Transverse colon (tissue), 4 donors: ENCODE measurements around the gene HSPA6. TPM values are rescaled to one million over a fixed set of nuclear protein-coding genes. Genes with fewer than 3 reads are reported as not detected.
"Not testable (repeated sequence)": the region's sequence is repeated elsewhere in the genome, so short reads cannot be mapped to it uniquely, and the experiment has no call there.

ENCODE experiments used
- DNase-seq: peaks from one replicate; pipeline ENCODE4 v3.0.0-alpha.2; 2019
- H3K27ac ChIP-seq, 4 donors: fragments of 200-600 bp; sonication (generic); 2 replicates each; pipeline ENCODE4 v1.5.1; 2016 to 2018; ENCODE audit warnings: inconsistent platforms in 4 of 4
- H3K27me3 ChIP-seq: fragments of 200-600 bp; sonication (generic); 2 replicates; pipeline ENCODE4 v1.5.1; 2017; ENCODE audit warnings: inconsistent platforms
- H3K36me3 ChIP-seq, 4 donors: fragments of 200-600 bp; sonication (generic); 2 replicates each; pipeline ENCODE4 v1.5.1; 2017 to 2019; ENCODE audit warnings: inconsistent platforms in 4 of 4
- H3K4me1 ChIP-seq, 4 donors: fragments of 200-600 bp; sonication (generic); 2 replicates each; pipeline ENCODE4 v1.5.1; 2017 to 2020; ENCODE audit warnings: inconsistent platforms in 4 of 4
- H3K4me3 ChIP-seq, 4 donors: fragments of 200-600 bp; sonication (generic); 1 replicate in 1 of 4; 2 replicates in 3 of 4; pipeline versions ENCODE4 v1.5.1 to v1.6.1; 2017 to 2019; ENCODE audit warnings: inconsistent platforms in 4 of 4
- H3K9me3 ChIP-seq, 2 donors: fragments of 200-600 bp; sonication (generic); 2 replicates each; pipeline ENCODE4 v1.5.1; 2017 to 2019; ENCODE audit warnings: inconsistent platforms in 2 of 2
- WGBS, 2 donors: methylation state at CpG; one replicate each; pipeline ENCODE4 v1.1.5; 2018; ENCODE audit warnings: low coverage in 1 of 2; 5-methylcytosine and 5-hydroxymethylcytosine counted together
- in situ Hi-C, 4 donors: fragments of 200-750 bp; cut with MboI; loops; one replicate each; pipeline versions ENCODE4 v1.15.0 to v1.15.1; 2017; ENCODE audit warnings: low sequenced_read_pairs in 3 of 4, low pct_ligation_motif_present in 1 of 4, low pct_unique_long_range_greater_than_20kb in 1 of 4
- intact Hi-C: fragments of 100-400 bp; cut with DNase I; formaldehyde crosslinking; loops from one replicate; pipeline ENCODE4 v1.15.1; 2023; ENCODE audit warnings: low total_unique reads
- total RNA-seq, 4 donors: library from RNA; depleted of rRNA; stranded (reverse); fragments of >200 nt; gene quantifications; one replicate each; pipeline ENCODE4 v1.1.0, GENCODE V29; 2016

Gene HSPA6
- total RNA-seq, 4 donors from 2014 or later: 0.82 to 2.2 (median 1.6) TPM; not detected in 1

- in situ Hi-C loops: loop anchor here in 1 of 4 donors (25.0 kb wide), 1 partner anchor 180 kb away; the partner anchor contains the start of gene DUSP12
- H3K27me3 ChIP-seq, H3K36me3 ChIP-seq, H3K9me3 ChIP-seq, H3K27ac ChIP-seq, H3K4me3 ChIP-seq, intact Hi-C loops, DNase-seq, H3K4me1 ChIP-seq: not testable (repeated sequence)
- 77% methylated on average over 2 of the region's 2 CpGs; no CpG with 5 or more reads in 1 of the 2 donors for WGBS, 2 donors
Observed at GRCh38 chr1:161556990-161557389, 32.6 kb downstream of the HSPA6 start.

GRCh38 chr1:161557506-161558450 is 33.4 kb downstream of the HSPA6 start:
- intact Hi-C loops, H3K4me3 ChIP-seq, H3K27me3 ChIP-seq, H3K9me3 ChIP-seq, DNase-seq, H3K36me3 ChIP-seq, H3K4me1 ChIP-seq, H3K27ac ChIP-seq: not testable (repeated sequence)
- 45 to 61% methylated on average over 2 to 5 of the region's 6 CpGs for WGBS, 2 donors
- in situ Hi-C loops: loop anchor here in 1 of 4 donors (25.0 kb wide), 1 partner anchor 180 kb away; the partner anchor contains the start of gene DUSP12

- H3K9me3 ChIP-seq, H3K4me1 ChIP-seq, H3K27ac ChIP-seq, DNase-seq, intact Hi-C loops, H3K27me3 ChIP-seq, H3K36me3 ChIP-seq, H3K4me3 ChIP-seq: not testable (repeated sequence)
- 14 to 29% methylated on average over 1 to 4 of the region's 4 CpGs for WGBS, 2 donors
- in situ Hi-C loops: loop anchor here in 1 of 4 donors (25.0 kb wide), 1 partner anchor 176 kb away; the partner anchor contains the start of gene DUSP12
Observed at GRCh38 chr1:161560960-161561715, 36.8 kb downstream of the HSPA6 start.

GRCh38 chr1:161562441-161562840 is 38.1 kb downstream of the HSPA6 start:
- DNase-seq, intact Hi-C loops, H3K4me3 ChIP-seq, H3K27me3 ChIP-seq, H3K27ac ChIP-seq, H3K4me1 ChIP-seq, H3K36me3 ChIP-seq, H3K9me3 ChIP-seq: not testable (repeated sequence)
- 69% methylated on average over 3 of the region's 3 CpGs; no CpG with 5 or more reads in 1 of the 2 donors for WGBS, 2 donors
- in situ Hi-C loops: loop anchor here in 1 of 4 donors (25.0 kb wide), 1 partner anchor 175 kb away; the partner anchor contains the start of gene DUSP12

- H3K27ac ChIP-seq, H3K4me1 ChIP-seq, intact Hi-C loops, H3K9me3 ChIP-seq, H3K4me3 ChIP-seq, DNase-seq, H3K36me3 ChIP-seq, H3K27me3 ChIP-seq: not testable (repeated sequence)
- 40% methylated on average over 1 of the region's 1 CpG for WGBS, 2 donors
- in situ Hi-C loops: loop anchor here in 1 of 4 donors (25.0 kb wide), 1 partner anchor 174 kb away; the partner anchor contains the start of gene DUSP12
Observed at GRCh38 chr1:161563522-161563921, 39.2 kb downstream of the HSPA6 start.

- H3K9me3 ChIP-seq, H3K27me3 ChIP-seq, H3K27ac ChIP-seq, H3K4me3 ChIP-seq, intact Hi-C loops, H3K36me3 ChIP-seq, DNase-seq, H3K4me1 ChIP-seq: not testable (repeated sequence)
- 89% methylated on average over 1 of the region's 3 CpGs; no CpG with 5 or more reads in 1 of the 2 donors for WGBS, 2 donors
- in situ Hi-C loops: loop anchor here in 1 of 4 donors (25.0 kb wide), 1 partner anchor 171 kb away; the partner anchor contains the start of gene DUSP12
Observed at GRCh38 chr1:161566602-161566960, 42.2 kb downstream of the HSPA6 start.

- H3K27me3 ChIP-seq, H3K4me1 ChIP-seq, H3K4me3 ChIP-seq, H3K27ac ChIP-seq, intact Hi-C loops, H3K36me3 ChIP-seq, DNase-seq, H3K9me3 ChIP-seq: not testable (repeated sequence)
- in situ Hi-C loops: loop anchor here in 1 of 4 donors (25.0 kb wide), 1 partner anchor 166 kb away; the partner anchor contains the start of gene DUSP12
- 49% methylated on average over 2 of the region's 8 CpGs; no CpG with 5 or more reads in 1 of the 2 donors for WGBS, 2 donors
Observed at GRCh38 chr1:161571703-161572102, 47.4 kb downstream of the HSPA6 start.

Other genes with a start within 250 kb of the HSPA6 start
- gene MPZ, start 214.6 kb upstream of the HSPA6 start, total RNA-seq: 1 to 10 TPM; 1.4 to 3.0 (median 1.6) TPM
- 100 to 1,000 TPM in 1 of 4 donors, 10 to 100 TPM in 3; 32.1 to 223 (median 52.5) TPM for gene SDHC, start 210.2 kb upstream of the HSPA6 start, total RNA-seq
- not detected for gene CFAP126, start 156.7 kb upstream of the HSPA6 start, total RNA-seq
- 10 to 100 TPM; 10.7 to 37.8 (median 17.8) TPM for gene FCGR2A, start 19.1 kb upstream of the HSPA6 start, total RNA-seq
- gene FCGR3A, start 25.3 kb downstream of the HSPA6 start, total RNA-seq: 10 to 100 TPM in 1 of 4 donors, 1 to 10 TPM in 2, under 1 TPM in 1; 0.75 to 21.7 (median 5.3) TPM
- gene FCGR3B, start 106.6 kb downstream of the HSPA6 start, total RNA-seq: 1 to 10 TPM in 1 of 4 donors, not detected in 3; 2.0 TPM
- 10 to 100 TPM in 3 of 4 donors, not detected in 1; 12.4 to 17.6 (median 12.7) TPM for gene FCGR2B, start 138.6 kb downstream of the HSPA6 start, total RNA-seq
- 10 to 100 TPM in 1 of 4 donors, 1 to 10 TPM in 1, under 1 TPM in 1, not detected in 1; 0.41 to 13.1 (median 7.0) TPM for gene FCRLA, start 182.7 kb downstream of the HSPA6 start, total RNA-seq
- under 1 TPM in 1 of 4 donors, not detected in 3; 0.64 TPM for gene FCRLB, start 197.0 kb downstream of the HSPA6 start, total RNA-seq
- 10 to 100 TPM in 3 of 4 donors, not detected in 1; 26.2 to 62.5 (median 28.4) TPM for gene DUSP12, start 225.2 kb downstream of the HSPA6 start, total RNA-seq
- gene ATF6, start 241.8 kb downstream of the HSPA6 start, total RNA-seq: 10 to 100 TPM; 10.8 to 45.8 (median 23.0) TPM